ENCODE results near the gene CYYR1.

DNA sequence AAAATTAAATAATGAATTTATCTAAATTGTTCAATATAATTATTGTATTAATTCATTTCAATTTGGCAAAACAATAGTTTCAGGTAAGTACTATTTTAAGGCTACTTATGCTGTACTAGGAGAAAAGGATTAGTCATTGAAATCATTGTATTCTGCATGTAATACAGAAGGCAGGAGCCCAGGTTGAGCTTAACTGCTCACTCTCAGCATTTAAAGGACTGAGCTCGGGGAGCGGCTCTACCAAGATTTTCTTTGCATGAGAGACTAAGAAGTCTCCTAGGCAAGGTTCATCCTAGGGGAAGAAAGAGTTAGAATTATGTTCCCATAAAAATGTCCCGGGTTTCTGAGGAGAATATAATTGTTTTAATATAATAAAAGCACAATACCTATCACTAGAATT lies 112.5 kb downstream of the CYYR1 start:
- TF ChIP-seq CTCF (IDR thresholded peaks at IDR 0.05) (no peak), POLR2AphosphoS5 (IDR thresholded peaks at IDR 0.05; ENCODE audit: low read depth, low read length) (no peak), REST (IDR thresholded peaks at IDR 0.05; ENCODE audit: insufficient read depth in 1 of 2, low read depth in 2 of 2, low read length in 1 of 2) (no peak)
